PC-9 (cell line): ENCODE results near the gene SLC25A20. TPM values are rescaled to one million over a fixed set of nuclear protein-coding genes. Genes with fewer than 3 reads are reported as not detected.

ENCODE experiments used
- Bru-seq: library from RNA; stranded (reverse); fragments of 400-500 nt; gene quantifications from one replicate; lab custom pipeline; 2021; lab: Mats Ljungman, UMichigan
- BruChase-seq, 2 experiments: library from RNA; stranded (reverse); fragments of 400-500 nt; gene quantifications; one replicate each; lab custom pipeline; 2021; lab: Mats Ljungman, UMichigan
- BruUV-seq: library from RNA; stranded (reverse); fragments of 400-500 nt; replicated peaks from 2 replicates; lab custom pipeline; 2021; lab: Mats Ljungman, UMichigan
- CTCF ChIA-PET: fragments of 300-600 bp; sonication (Branson Sonifier 250); formaldehyde crosslinking; loops from one replicate; lab custom pipeline; 2022; ENCODE audit warnings: antibody characterized with exemption; lab: Charles Lee
- POLR2A ChIA-PET: fragments of 300-600 bp; sonication (Branson Sonifier 250); formaldehyde crosslinking; loops from one replicate; lab custom pipeline; 2022; ENCODE audit warnings: antibody characterized with exemption; ENCODE audit not compliant: unreplicated experiment; lab: Charles Lee
- DNase-seq, 2 experiments: peaks; one replicate each; pipeline versions ENCODE4 v3.0.0 to v3.0.0-alpha.2; 2015 to 2022; ENCODE audit warnings: mixed read lengths in 1 of 2
- H2AFZ ChIP-seq: fragments of 200-600 bp; sonication (generic); 2 replicates; pipeline ENCODE4 v1.8.1; 2017; ENCODE audit warnings: antibody characterized with exemption
- H3F3A ChIP-seq: fragments of 200-600 bp; sonication (generic); 2 replicates; pipeline ENCODE4 v1.8.1; 2017; ENCODE audit warnings: antibody characterized with exemption, mild to moderate bottlenecking, low read depth; ENCODE audit not compliant: insufficient read depth
- H3K27ac ChIP-seq: fragments of 200-600 bp; sonication (generic); 2 replicates; pipeline ENCODE4 v1.6.1; 2016; ENCODE audit warnings: mixed run types
- H3K27me3 ChIP-seq: fragments of 200-600 bp; sonication (generic); 2 replicates; pipeline ENCODE4 v1.6.1; 2016; ENCODE audit warnings: low read depth, mixed run types; ENCODE audit not compliant: insufficient read depth
- H3K36me3 ChIP-seq: fragments of 200-600 bp; sonication (generic); 2 replicates; pipeline ENCODE4 v1.6.1; 2016; ENCODE audit warnings: low read depth, mixed run types
- H3K4me1 ChIP-seq: fragments of 200-600 bp; sonication (generic); replicated peaks from 2 replicates; pipeline ENCODE4 v1.6.1; 2016; ENCODE audit warnings: mixed run types; ENCODE audit not compliant: insufficient read depth
- H3K4me2 ChIP-seq: fragments of 200-600 bp; sonication (generic); 2 replicates; pipeline ENCODE4 v1.6.1; 2017; ENCODE audit warnings: mixed run types
- H3K4me3 ChIP-seq: fragments of 200-600 bp; sonication (generic); 2 replicates; pipeline ENCODE4 v1.6.1; 2016; ENCODE audit warnings: mixed run types
- H3K79me2 ChIP-seq: fragments of 200-600 bp; sonication (generic); 2 replicates; pipeline ENCODE4 v1.6.1; 2017; ENCODE audit warnings: low read depth, mixed run types
- H3K9me2 ChIP-seq: fragments of 200-600 bp; sonication (generic); 2 replicates; pipeline ENCODE4 v1.8.1; 2017; ENCODE audit warnings: mild to moderate bottlenecking; ENCODE audit not compliant: insufficient read depth
- H3K9me3 ChIP-seq: fragments of 200-600 bp; sonication (generic); 2 replicates; pipeline ENCODE4 v1.8.1; 2016; ENCODE audit warnings: low read depth; ENCODE audit not compliant: insufficient read depth
- H4K20me1 ChIP-seq: fragments of 200-600 bp; sonication (generic); 2 replicates; pipeline ENCODE4 v1.8.1; 2017; ENCODE audit not compliant: insufficient read depth
- EZH2 ChIP-seq: fragments of 200-600 bp; sonication (generic); IDR thresholded peaks from 2 replicates; pipeline ENCODE4 v1.8.0; 2017; ENCODE audit warnings: antibody characterized with exemption, low read depth
- intact Hi-C: fragments of 100-400 bp; cut with micrococcal nuclease; formaldehyde crosslinking; loops from one replicate; pipeline ENCODE4 v1.10.0; 2022; ENCODE audit not compliant: unreplicated experiment
- long read RNA-seq: library from polyadenylated mRNA; stranded (forward); transcript quantifications from one replicate; pipeline ENCODE4 v2.0.0, GENCODE V29; 2022
- total RNA-seq: library from RNA; stranded (reverse); gene quantifications from 2 replicates; pipeline ENCODE4 v1.2.3, GENCODE V29; 2021
- TF ChIP-seq, protein P1 (sequence below): fragments of 200-600 bp; sonication (generic); conservative IDR thresholded peaks from 2 replicates; pipeline ENCODE4 v1.6.1; 2017; ENCODE audit warnings: mixed run types, antibody characterized with exemption, mild to moderate bottlenecking, moderate library complexity

The SLC25A20 gene
- total RNA-seq = 2.9 and 4.9 TPM in 2 replicates
- percentile 28 among the genes with signal in this experiment for Bru-seq, nascent RNA
- percentile 20 among the genes with signal in this experiment for BruChase-seq, experiment 1, labeled RNA remaining after a 2-hour chase
- BruChase-seq, experiment 2, labeled RNA remaining after a 6-hour chase = percentile 34 among the genes with signal in this experiment
- long read RNA-seq, transcript SLC25A20-201 (9 exons, 1,879 nt) = major isoform, 8 of 9 reads
- long read RNA-seq, partial matches to known transcripts = 1 of 9 reads
- long read RNA-seq, other reads (novel, unspliced or antisense) = 0 of 9 reads

DNA sequence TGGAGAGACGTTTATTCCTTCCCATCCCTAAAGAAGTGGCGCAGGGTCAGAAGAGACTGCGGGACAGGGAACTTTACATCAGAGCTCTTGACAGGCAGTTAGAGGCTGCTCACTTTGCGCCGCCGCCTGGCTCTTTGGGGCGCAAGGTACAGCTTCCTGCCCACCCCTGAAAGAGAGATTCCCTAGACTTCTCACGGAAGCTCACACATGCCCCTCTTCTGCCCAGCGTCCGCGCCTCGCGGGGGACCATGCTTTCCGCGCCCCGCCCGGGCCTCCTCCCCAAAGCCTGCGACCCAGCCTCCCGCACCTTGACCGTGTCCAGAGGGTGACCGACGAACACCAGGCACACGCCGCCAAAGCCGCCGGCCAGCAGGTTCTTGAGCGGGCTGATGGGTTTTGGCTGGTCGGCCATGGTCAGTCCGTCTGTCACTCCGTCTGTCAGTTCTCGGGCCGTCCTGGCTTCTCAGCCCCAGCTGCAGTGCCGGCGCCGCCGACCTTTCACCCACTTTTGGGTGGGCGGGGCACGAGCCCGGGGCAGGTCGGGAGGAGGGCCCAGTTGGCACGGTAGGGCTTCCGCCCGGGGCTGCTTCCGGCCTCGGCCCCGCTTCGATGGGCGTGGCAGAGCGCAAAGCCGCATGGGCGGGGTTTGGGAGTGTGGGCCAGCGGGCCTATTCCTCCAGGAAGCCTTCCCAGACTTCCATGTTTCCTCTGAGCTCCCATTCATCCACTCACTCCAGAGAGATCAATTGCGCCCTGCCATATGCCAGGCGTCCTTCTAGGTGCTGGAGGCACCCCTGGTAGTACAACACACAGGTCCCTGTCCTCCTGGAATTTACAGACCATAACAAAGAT lies at the start of gene SLC25A20:
Gene SLC25A20, minus strand, starts transcription at position 500 of the 852 bp plus-strand sequence. Its CDS starts 88 bp downstream, at position 412.
- peak within 1 kb of the TSS; percentile 85 for H3K4me2 ChIP-seq
- H3K79me2 ChIP-seq = no peaks in the 10 kb centered on the region
- CTCF ChIA-PET = interaction anchor here (1.0 kb wide), 1 partner anchor 159 kb away, joined by 4 read pairs; no protein-coding TSS in a partner anchor
- H3K9me2 ChIP-seq = no peaks in the 10 kb centered on the region
- H3F3A ChIP-seq = peaks cover 23% of the 10 kb centered on the region; the same call in 1 of the 2 replicates
- H4K20me1 ChIP-seq = no peaks in the 10 kb centered on the region
- peaks cover 26% of the 10 kb centered on the region for H3K4me1 ChIP-seq
- H2AFZ ChIP-seq = peak within 1 kb of the TSS; percentile 95
- POLR2A ChIA-PET = interaction anchor here (0.5 to 0.7 kb wide), 3 partner anchors 20 to 450 kb away, joined by 3 to 8 read pairs (median 3); partner anchors contain the start of gene ARIH2
- peak within 1 kb of the TSS; percentile 27; the same call in 1 of the 2 replicates for H3K27ac ChIP-seq
- DNase-seq = peak; percentile 71 to 92
- no peak for TF ChIP-seq EZH2
- TF ChIP-seq, protein P1, sequence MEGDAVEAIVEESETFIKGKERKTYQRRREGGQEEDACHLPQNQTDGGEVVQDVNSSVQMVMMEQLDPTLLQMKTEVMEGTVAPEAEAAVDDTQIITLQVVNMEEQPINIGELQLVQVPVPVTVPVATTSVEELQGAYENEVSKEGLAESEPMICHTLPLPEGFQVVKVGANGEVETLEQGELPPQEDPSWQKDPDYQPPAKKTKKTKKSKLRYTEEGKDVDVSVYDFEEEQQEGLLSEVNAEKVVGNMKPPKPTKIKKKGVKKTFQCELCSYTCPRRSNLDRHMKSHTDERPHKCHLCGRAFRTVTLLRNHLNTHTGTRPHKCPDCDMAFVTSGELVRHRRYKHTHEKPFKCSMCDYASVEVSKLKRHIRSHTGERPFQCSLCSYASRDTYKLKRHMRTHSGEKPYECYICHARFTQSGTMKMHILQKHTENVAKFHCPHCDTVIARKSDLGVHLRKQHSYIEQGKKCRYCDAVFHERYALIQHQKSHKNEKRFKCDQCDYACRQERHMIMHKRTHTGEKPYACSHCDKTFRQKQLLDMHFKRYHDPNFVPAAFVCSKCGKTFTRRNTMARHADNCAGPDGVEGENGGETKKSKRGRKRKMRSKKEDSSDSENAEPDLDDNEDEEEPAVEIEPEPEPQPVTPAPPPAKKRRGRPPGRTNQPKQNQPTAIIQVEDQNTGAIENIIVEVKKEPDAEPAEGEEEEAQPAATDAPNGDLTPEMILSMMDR = no peak
- no peaks in the 10 kb centered on the region for H3K27me3 ChIP-seq
- intact Hi-C loops = loop anchor here (2.0 kb wide), 1 partner anchor 52 kb away; the partner anchor contains the start of gene PRKAR2A
- H3K9me3 ChIP-seq = no peaks in the 10 kb centered on the region
- no peaks in the 10 kb centered on the region for H3K36me3 ChIP-seq
- BruUV-seq = no TSS peak
- peak within 1 kb of the TSS; percentile 60 for H3K4me3 ChIP-seq

GRCh38 chr3:48945891-48946549 lies 47.3 kb upstream of the SLC25A20 start:
- BruUV-seq = no TSS peak

More at GRCh38 chr3:48945891-48946549, 47.3 kb upstream of the SLC25A20 start:
- Histone ChIP-seq H3K9me3 (no peaks in the 10 kb centered on the region), H3K4me1 (no peaks in the 10 kb centered on the region), H3K9me2 (no peaks in the 10 kb centered on the region), H4K20me1 (peaks cover 9% of the 10 kb centered on the region; the same call in 1 of the 2 replicates), H3F3A (peaks cover 18% of the 10 kb centered on the region; the same call in 1 of the 2 replicates), H3K36me3 (0 out of 2 replicates have a peak, but pooled peaks cover 3% of the 10 kb centered on the region), H3K4me3 (no peak overlapping the region), H3K27me3 (no peaks in the 10 kb centered on the region), H3K27ac (no peak overlapping the region), H3K79me2 (peaks cover 41% of the 10 kb centered on the region), H2AFZ (no peak overlapping the region), H3K4me2 (no peak overlapping the region)
- intact Hi-C loops = no loop called here
- no peak for DNase-seq
- TF ChIP-seq, protein P1 = no peak
- TF ChIP-seq EZH2 = no peak
- ChIA-PET CTCF (no interaction called here), POLR2A (no interaction called here)
